ENCODE data around the gene TBCA. TPM values are rescaled to one million over a fixed set of nuclear protein-coding genes. Genes with fewer than 3 reads are reported as not detected.

Gene TBCA
- total and polyA plus RNA-seq, 2 of the 13 experiments (the other 11 are each of a cell fraction or from before 2014, with no cell fraction given), result 93.8 to 309 TPM

GRCh38 chr5:77812926-77813589, 36.9 kb upstream of the TBCA start (continued):
- peak; percentile 97 for TF ChIP-seq SALL1 (CRISPR knock-in tag; IDR thresholded peaks at IDR 0.05)
- peak; percentile 37; the same call in 1 of the 2 replicates for TF ChIP-seq KAT8 (CRISPR knock-in tag; IDR thresholded peaks at IDR 0.05)
- no peak for TF ChIP-seq IRX3 (CRISPR knock-in tag; IDR thresholded peaks at IDR 0.05; ENCODE audit: borderline replicate concordance, low read depth)
- peak; percentile 26; the same call in 1 of the 2 replicates for TF ChIP-seq ZFX (CRISPR knock-in tag; IDR thresholded peaks at IDR 0.05; ENCODE audit: low read depth)
- TF ChIP-seq KDM1A (CRISPR knock-in tag; IDR thresholded peaks at IDR 0.05), result peak; percentile 70; the same call in 1 of the 2 replicates
- TF ChIP-seq PHF8 (CRISPR knock-in tag; IDR thresholded peaks at IDR 0.05), result 0 out of 2 replicates have a peak, but pooled peaks have one; percentile 17
- peak; percentile 65 for TF ChIP-seq ZNF629 (CRISPR knock-in tag; conservative IDR thresholded peaks at IDR 0.05)
- no peak for TF ChIP-seq SRY (CRISPR knock-in tag; IDR thresholded peaks at IDR 0.05)
- TF ChIP-seq ZNF652 (CRISPR knock-in tag; IDR thresholded peaks at IDR 0.05; ENCODE audit: borderline replicate concordance, low read depth), result peak; percentile 94
- peak; percentile 85 for TF ChIP-seq FOXO1 (CRISPR knock-in tag; IDR thresholded peaks at IDR 0.05)
- peak; percentile 58; the same call in 1 of the 2 replicates for TF ChIP-seq EHMT2 (IDR thresholded peaks at IDR 0.05; ENCODE audit: borderline replicate concordance, low read depth, low read length)
- TF ChIP-seq ADNP (CRISPR knock-in tag; IDR thresholded peaks at IDR 0.05), result peak; percentile 26; the same call in 1 of the 2 replicates
- TF ChIP-seq HIC2 (CRISPR knock-in tag; IDR thresholded peaks at IDR 0.05; ENCODE audit: low read depth), result no peak
- no peak for TF ChIP-seq ZBTB4 (CRISPR knock-in tag; IDR thresholded peaks at IDR 0.05; ENCODE audit: borderline replicate concordance)
- no peak for TF ChIP-seq RARG (CRISPR knock-in tag; IDR thresholded peaks at IDR 0.05; ENCODE audit: low read depth)
- TF ChIP-seq ZNF672 (CRISPR knock-in tag; IDR thresholded peaks at IDR 0.05), result no peak
- TF ChIP-seq TCF12 (IDR thresholded peaks at IDR 0.05), result no peak
- TF ChIP-seq TCF12 (CRISPR knock-in tag; IDR thresholded peaks at IDR 0.05), result 0 out of 2 replicates have a peak, but pooled peaks have one; percentile 53
- 0 out of 2 replicates have a peak, but pooled peaks have one; percentile 49 for TF ChIP-seq NFKB2 (CRISPR knock-in tag; IDR thresholded peaks at IDR 0.05; ENCODE audit: borderline replicate concordance)
- 0 out of 2 replicates have a peak, but pooled peaks have one; percentile 26 for TF ChIP-seq ZNF142 (CRISPR knock-in tag; IDR thresholded peaks at IDR 0.05)

Measured in HepG2 (cell line).